HEK293T (cell line): ENCODE measurements around the gene INPP4A.

Experiments
- CTCF ChIA-PET: fragments of 350-600 bp; formaldehyde crosslinking; extraction: SDS; loops from one replicate; lab custom pipeline; 2021; ENCODE audit warnings: antibody characterized with exemption, inconsistent platforms; lab: Yijun Ruan, JAX
- POLR2A ChIA-PET: fragments of 350-600 bp; formaldehyde crosslinking; extraction: SDS; loops from one replicate; lab custom pipeline; 2020; ENCODE audit warnings: antibody characterized with exemption, inconsistent platforms; lab: Yijun Ruan, JAX
- DNase-seq: peaks from one replicate; pipeline ENCODE4 v3.0.0; 2012; ENCODE audit warnings: mixed read lengths; ENCODE audit errors: extremely low spot score
- ARNT ChIP-seq: fragments of 450-650 bp; IDR thresholded peaks from 2 replicates; pipeline ENCODE4 v1.6.1; 2017; ENCODE audit warnings: mild to moderate bottlenecking
- BHLHE40 ChIP-seq: fragments of 450-650 bp; IDR thresholded peaks from 2 replicates; pipeline ENCODE4 v1.6.1; 2016; ENCODE audit warnings: mild to moderate bottlenecking, moderate library complexity, borderline replicate concordance
- CTBP1 ChIP-seq: fragments of 450-650 bp; IDR thresholded peaks from 2 replicates; pipeline ENCODE4 v1.6.1; 2016; ENCODE audit warnings: borderline replicate concordance
- ELF4 ChIP-seq: fragments of 450-650 bp; IDR thresholded peaks from 2 replicates; pipeline ENCODE4 v1.6.1; 2017; ENCODE audit warnings: antibody characterized with exemption
- FOXA1 ChIP-seq: fragments of 450-650 bp; IDR thresholded peaks from 2 replicates; pipeline ENCODE4 v1.6.1; 2016; ENCODE audit warnings: mild to moderate bottlenecking
- FOXK2 ChIP-seq: fragments of 450-650 bp; IDR thresholded peaks from 2 replicates; pipeline ENCODE4 v1.6.1; 2016; ENCODE audit warnings: mild to moderate bottlenecking
- FOXM1 ChIP-seq: fragments of 450-650 bp; IDR thresholded peaks from 2 replicates; pipeline ENCODE4 v1.6.1; 2017; ENCODE audit warnings: mild to moderate bottlenecking, borderline replicate concordance
- HDGF ChIP-seq: fragments of 450-650 bp; IDR thresholded peaks from 2 replicates; pipeline ENCODE4 v1.6.1; 2017; ENCODE audit warnings: antibody characterized with exemption, borderline replicate concordance
- L3MBTL2 ChIP-seq: fragments of 450-650 bp; conservative IDR thresholded peaks from 2 replicates; pipeline ENCODE4 v1.6.1; 2016; ENCODE audit warnings: mild to moderate bottlenecking
- LEF1 ChIP-seq: fragments of 450-650 bp; IDR thresholded peaks from 2 replicates; pipeline ENCODE4 v1.6.1; 2017; ENCODE audit warnings: mild to moderate bottlenecking, borderline replicate concordance
- NFRKB ChIP-seq: fragments of 450-650 bp; IDR thresholded peaks from 2 replicates; pipeline ENCODE4 v1.6.1; 2016; ENCODE audit warnings: mild to moderate bottlenecking, moderate library complexity
- SP1 ChIP-seq: fragments of 450-650 bp; IDR thresholded peaks from 2 replicates; pipeline ENCODE4 v1.6.1; 2017
- SUZ12 ChIP-seq: fragments of 450-650 bp; IDR thresholded peaks from 2 replicates; pipeline ENCODE4 v1.6.1; 2016; ENCODE audit warnings: mild to moderate bottlenecking
- TARDBP ChIP-seq: fragments of 450-650 bp; IDR thresholded peaks from 2 replicates; pipeline ENCODE4 v1.6.1; 2016
- ZNF384 ChIP-seq: fragments of 450-650 bp; IDR thresholded peaks from 2 replicates; pipeline ENCODE4 v1.6.1; 2016
- TF ChIP-seq, protein P1 (sequence below): fragments of 450-650 bp; IDR thresholded peaks from 2 replicates; pipeline ENCODE4 v1.6.1; 2016

The INPP4A gene

DNA sequence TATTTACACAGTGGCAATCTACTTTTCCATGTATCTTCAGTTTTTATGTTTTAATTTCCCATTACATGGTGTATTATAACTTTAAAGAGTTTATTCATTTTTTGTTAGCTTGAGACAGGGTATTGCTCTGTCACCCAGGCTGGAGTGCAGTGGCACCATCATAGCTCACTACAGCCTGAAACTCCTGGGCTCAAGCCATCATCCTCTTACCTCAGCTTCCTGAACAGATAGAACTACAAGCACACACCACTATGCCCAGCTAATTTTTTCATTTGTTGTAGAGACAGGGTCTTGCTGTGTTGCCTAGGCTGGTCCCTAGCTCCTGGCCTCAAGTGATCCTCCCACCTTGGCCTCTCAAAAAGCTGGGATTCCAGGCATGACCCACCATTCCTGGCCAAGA lies 96.8 kb downstream of the INPP4A start:
- TF ChIP-seq LEF1 (no peak), SP1 (no peak), FOXK2 (no peak), BHLHE40 (no peak), NFRKB (no peak), FOXM1 (no peak), FOXA1 (no peak), ZNF384 (no peak), TARDBP (no peak), HDGF (no peak), ARNT (no peak), ELF4 (no peak), CTBP1 (no peak)
- POLR2A ChIA-PET = no interaction called here
- DNase-seq = no peak
- CTCF ChIA-PET = no interaction called here

- TF ChIP-seq FOXM1 (no peak), CTBP1 (no peak), LEF1 (no peak), ELF4 (no peak), ARNT (no peak), SUZ12 (no peak), ZNF384 (no peak), BHLHE40 (no peak), HDGF (no peak)
- TF ChIP-seq, protein P1, sequence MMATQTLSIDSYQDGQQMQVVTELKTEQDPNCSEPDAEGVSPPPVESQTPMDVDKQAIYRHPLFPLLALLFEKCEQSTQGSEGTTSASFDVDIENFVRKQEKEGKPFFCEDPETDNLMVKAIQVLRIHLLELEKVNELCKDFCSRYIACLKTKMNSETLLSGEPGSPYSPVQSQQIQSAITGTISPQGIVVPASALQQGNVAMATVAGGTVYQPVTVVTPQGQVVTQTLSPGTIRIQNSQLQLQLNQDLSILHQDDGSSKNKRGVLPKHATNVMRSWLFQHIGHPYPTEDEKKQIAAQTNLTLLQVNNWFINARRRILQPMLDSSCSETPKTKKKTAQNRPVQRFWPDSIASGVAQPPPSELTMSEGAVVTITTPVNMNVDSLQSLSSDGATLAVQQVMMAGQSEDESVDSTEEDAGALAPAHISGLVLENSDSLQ = no peak
- no peak for DNase-seq
- ChIA-PET CTCF (interaction anchor here (0.6 kb wide), 1 partner anchor 151 kb away, joined by 5 read pairs; no protein-coding TSS in a partner anchor), POLR2A (no interaction called here)
These were observed 97.2 kb downstream of the INPP4A start for GRCh38 chr2:98541906-98542305.

- CTCF ChIA-PET = no interaction called here
- TF ChIP-seq ELF4 (no peak), L3MBTL2 (no peak), BHLHE40 (no peak), SUZ12 (no peak), FOXM1 (no peak), ARNT (no peak)
- POLR2A ChIA-PET = no interaction called here
These were observed 98.6 kb downstream of the INPP4A start for GRCh38 chr2:98543214-98543613.

GRCh38 chr2:98543842-98544241 lies 99.2 kb downstream of the INPP4A start:
- TF ChIP-seq ELF4 (no peak), SUZ12 (no peak), NFRKB (no peak), ARNT (no peak), ZNF384 (no peak), BHLHE40 (no peak), FOXA1 (no peak), TARDBP (no peak), FOXM1 (no peak), LEF1 (no peak), CTBP1 (no peak), L3MBTL2 (no peak), HDGF (no peak), SP1 (no peak), FOXK2 (no peak)
- TF ChIP-seq, protein P1 = no peak
- CTCF ChIA-PET = no interaction called here
- DNase-seq = no peak
- POLR2A ChIA-PET = no interaction called here

More at GRCh38 chr2:98543214-98543613, 98.6 kb downstream of the INPP4A start:
- DNase-seq = no peak

DNA sequence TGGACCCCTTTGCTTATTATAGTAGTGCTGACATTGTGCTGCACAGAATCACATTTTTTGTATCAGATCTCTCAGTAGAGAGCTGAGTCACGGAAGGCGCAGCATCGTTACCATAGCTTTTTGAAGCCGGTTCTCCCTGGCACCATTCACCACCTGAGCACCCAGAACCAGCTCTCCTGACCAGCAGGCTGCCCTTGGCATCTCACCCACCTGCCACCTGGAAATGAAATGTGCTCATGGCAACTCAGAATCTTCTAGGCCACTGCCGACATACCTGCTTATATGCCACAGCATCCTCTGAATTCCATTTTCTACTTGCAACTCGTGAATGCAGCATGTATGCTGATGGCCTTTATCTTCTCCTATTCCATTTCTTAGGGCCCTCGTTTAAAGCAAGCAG lies 100.9 kb downstream of the INPP4A start:
- DNase-seq = no peak
- ChIA-PET CTCF (interaction anchor here (1.1 kb wide), 1 partner anchor 57 kb away, joined by 3 read pairs; no protein-coding TSS in a partner anchor), POLR2A (no interaction called here)
- TF ChIP-seq, protein P1 = no peak
- TF ChIP-seq FOXM1 = no peak
- no peak for TF ChIP-seq SP1
- no peak for TF ChIP-seq FOXK2
- TF ChIP-seq SUZ12 = no peak
- TF ChIP-seq FOXA1 = no peak
- no peak for TF ChIP-seq BHLHE40
- no peak for TF ChIP-seq L3MBTL2
- TF ChIP-seq NFRKB = no peak
- no peak for TF ChIP-seq TARDBP
- TF ChIP-seq CTBP1 = no peak
- TF ChIP-seq ELF4 = no peak
- TF ChIP-seq LEF1 = no peak
- TF ChIP-seq ARNT = no peak
- no peak for TF ChIP-seq HDGF
- no peak for TF ChIP-seq ZNF384

DNA sequence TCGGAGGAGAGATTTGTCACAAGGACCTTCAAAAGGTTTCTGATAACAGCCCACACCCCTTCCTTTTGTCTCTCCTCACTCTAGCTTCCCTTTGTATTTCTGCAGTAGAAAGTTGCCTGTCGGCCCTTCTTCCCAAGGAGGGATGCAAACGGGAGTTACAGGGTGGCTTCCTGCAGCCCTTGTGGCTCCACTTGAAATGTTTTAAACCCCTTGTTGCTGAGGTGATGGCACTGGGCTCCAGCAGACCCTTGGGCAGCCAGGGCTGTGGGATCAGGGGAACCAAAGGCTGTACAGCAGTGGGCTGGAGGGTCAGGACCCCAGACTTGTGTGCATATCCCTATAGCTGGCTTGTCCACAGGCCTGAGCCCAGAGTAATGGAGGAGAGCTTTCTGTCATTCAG lies 101.5 kb downstream of the INPP4A start:
- POLR2A ChIA-PET = no interaction called here
- DNase-seq = no peak
- CTCF ChIA-PET = no interaction called here
- TF ChIP-seq LEF1 (no peak), FOXK2 (no peak), SP1 (no peak), BHLHE40 (no peak), L3MBTL2 (no peak)

- ChIA-PET CTCF (no interaction called here), POLR2A (no interaction called here)
- no peak for DNase-seq
- no peak for TF ChIP-seq FOXM1
- TF ChIP-seq SP1 = no peak
- TF ChIP-seq FOXK2 = no peak
- no peak for TF ChIP-seq L3MBTL2
- no peak for TF ChIP-seq BHLHE40
- TF ChIP-seq SUZ12 = no peak
- no peak for TF ChIP-seq FOXA1
- no peak for TF ChIP-seq CTBP1
- TF ChIP-seq HDGF = no peak
- no peak for TF ChIP-seq NFRKB
- no peak for TF ChIP-seq TARDBP
- TF ChIP-seq ELF4 = no peak
- no peak for TF ChIP-seq ZNF384
- TF ChIP-seq, protein P1 = no peak
- no peak for TF ChIP-seq LEF1
- no peak for TF ChIP-seq ARNT
These were observed 102.6 kb downstream of the INPP4A start for GRCh38 chr2:98547092-98547790.
